ENCODE results near the gene SPAG16. TPM values are rescaled to one million over a fixed set of nuclear protein-coding genes. Genes with fewer than 3 reads are reported as not detected.
"Not testable (repeated sequence)": the region's sequence is repeated elsewhere in the genome, so short reads cannot be mapped to it uniquely, and the experiment has no call there.

Gene SPAG16
- total RNA-seq, 2 donors from 2014 or later: 8.2 to 9.0 TPM

DNA sequence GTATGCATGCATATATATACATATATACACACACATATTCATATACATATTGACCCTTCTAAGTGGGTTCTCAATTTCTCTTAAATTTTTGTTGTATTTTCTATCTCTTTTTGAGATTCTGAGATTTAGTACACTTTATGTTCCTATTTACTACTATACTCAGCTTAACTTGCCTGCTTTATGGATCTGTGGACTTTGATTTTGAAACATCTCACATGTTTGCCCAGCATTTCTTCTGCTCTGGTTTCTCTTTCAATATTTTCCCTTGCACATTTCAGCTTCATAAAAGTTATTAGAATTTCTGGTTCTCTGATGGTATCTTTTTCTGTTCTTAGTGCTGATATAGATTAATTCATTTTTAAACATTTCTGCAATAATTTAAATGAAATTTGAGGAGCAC lies 380.6 kb downstream of the SPAG16 start:
- no peak overlapping the region for H3K4me3 Mint-ChIP-seq
- ATAC-seq (replicated peaks in 1 of 2): no peak
- no peaks in the 10 kb centered on the region for H3K4me1 Mint-ChIP-seq (ENCODE audit: low read depth)
- peaks cover 4 to 6% of the 10 kb centered on the region in 2 donors for H3K9me3 Mint-ChIP-seq
- H3K27me3 Mint-ChIP-seq (ENCODE audit: low read depth): no peaks in the 10 kb centered on the region
- H3K27ac Mint-ChIP-seq: no peak overlapping the region
- peaks cover 0 to 2% of the 10 kb centered on the region in 2 donors for H3K36me3 Mint-ChIP-seq (ENCODE audit: insufficient read depth in 2 of 2)
- no peak for DNase-seq

DNA sequence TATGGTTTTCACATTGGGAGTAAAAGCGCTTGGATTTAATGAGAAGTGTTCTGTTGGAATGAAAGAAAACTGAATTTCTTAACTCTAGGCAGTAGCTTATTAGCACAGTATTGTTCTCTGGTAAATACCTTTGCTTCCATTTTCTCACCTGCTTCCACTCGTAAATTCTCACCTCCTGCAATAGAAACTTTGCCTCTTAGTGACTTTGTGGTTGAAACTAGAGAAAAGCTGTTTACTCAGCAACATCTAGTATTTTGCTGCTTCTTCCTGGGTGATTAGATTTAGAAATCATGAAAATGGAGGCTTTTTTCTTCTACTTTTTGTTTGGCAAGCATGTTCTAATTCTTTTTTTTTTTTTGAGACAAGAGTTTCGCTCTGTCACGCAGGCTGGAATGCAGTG lies 385.4 kb downstream of the SPAG16 start:
- Mint-ChIP-seq H3K36me3 (ENCODE audit: insufficient read depth in 2 of 2) (no peaks in the 10 kb centered on the region), H3K27me3 (ENCODE audit: low read depth) (no peaks in the 10 kb centered on the region), H3K4me1 (ENCODE audit: low read depth) (no peaks in the 10 kb centered on the region), H3K4me3 (no peak overlapping the region), H3K27ac (no peak overlapping the region), H3K9me3 (peaks cover 3 to 9% of the 10 kb centered on the region in 2 donors)
- no peak for DNase-seq
- ATAC-seq (replicated peaks in 1 of 2): no peak

DNA sequence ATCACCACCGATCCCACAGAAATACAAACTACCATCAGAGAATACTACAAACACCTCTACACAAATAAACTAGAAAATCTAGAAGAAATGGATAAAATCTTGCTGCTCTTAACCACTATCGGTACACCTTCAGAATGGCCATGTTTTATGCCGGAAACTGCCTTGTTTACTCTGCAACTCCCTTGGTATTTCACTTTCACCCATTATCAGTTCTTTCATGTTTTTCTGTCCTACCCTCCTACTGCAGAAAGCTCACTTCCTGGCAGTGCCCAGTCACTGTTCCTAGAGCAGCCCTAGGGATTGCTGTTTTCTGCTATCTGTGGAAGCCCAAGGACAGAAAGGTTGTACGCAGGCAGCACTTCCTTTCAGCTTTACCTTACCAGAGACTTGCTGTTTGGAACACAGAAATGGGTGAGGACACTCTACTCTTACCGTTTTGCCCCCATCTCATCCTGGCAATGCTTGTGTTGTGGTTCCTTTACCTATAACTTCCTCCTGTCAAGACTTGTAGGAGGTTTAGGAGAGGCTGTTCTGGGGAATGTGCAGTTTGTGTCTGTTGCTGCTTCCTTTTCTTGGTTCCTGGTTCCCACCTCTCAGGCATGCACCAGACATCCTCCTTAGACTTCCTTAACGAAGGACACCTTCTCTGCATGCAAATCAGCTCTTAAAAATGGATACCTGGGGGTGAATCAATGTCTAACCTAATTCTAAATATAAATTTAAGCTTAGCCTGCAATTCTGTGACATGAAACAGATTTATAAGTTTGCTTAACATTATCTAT lies 394.4 kb downstream of the SPAG16 start:
- Mint-ChIP-seq H3K4me1 (ENCODE audit: low read depth) (no peaks in the 10 kb centered on the region), H3K27me3 (ENCODE audit: low read depth) (no peaks in the 10 kb centered on the region), H3K27ac (no peak overlapping the region), H3K36me3 (ENCODE audit: insufficient read depth in 2 of 2) (no peaks in the 10 kb centered on the region), H3K9me3 (peaks cover 0 to 1% of the 10 kb centered on the region in 2 donors), H3K4me3 (no peak overlapping the region)
- DNase-seq (no peak), ATAC-seq (replicated peaks in 1 of 2) (no peak)

DNA sequence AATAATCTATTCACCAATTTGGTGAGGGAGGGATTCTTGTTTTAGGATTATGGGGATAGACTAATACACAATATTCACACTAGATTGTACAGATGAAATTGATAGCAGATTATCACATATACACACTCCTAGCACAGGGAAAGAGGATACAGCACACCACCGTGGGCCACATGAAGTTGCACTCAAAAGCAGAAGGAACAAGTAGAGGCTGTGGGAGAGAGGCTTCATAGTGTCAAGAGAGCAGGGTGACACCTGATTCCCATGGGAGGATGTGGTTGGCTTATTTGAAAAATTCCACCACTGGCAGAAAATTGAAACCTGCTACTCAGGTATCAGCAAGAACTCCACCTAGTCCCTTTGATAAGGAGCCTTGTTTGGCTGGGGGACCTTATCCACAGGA lies 395.6 kb downstream of the SPAG16 start:
- Mint-ChIP-seq H3K27me3 (ENCODE audit: low read depth) (no peaks in the 10 kb centered on the region), H3K9me3 (peaks cover 0 to 1% of the 10 kb centered on the region in 2 donors), H3K27ac (no peak overlapping the region), H3K4me3 (no peak overlapping the region), H3K4me1 (ENCODE audit: low read depth) (no peaks in the 10 kb centered on the region), H3K36me3 (ENCODE audit: insufficient read depth in 2 of 2) (no peaks in the 10 kb centered on the region)
- no peak for ATAC-seq (replicated peaks in 1 of 2)
- no peak for DNase-seq

- no peaks in the 10 kb centered on the region for H3K27me3 Mint-ChIP-seq (ENCODE audit: low read depth)
- H3K9me3 Mint-ChIP-seq: no peaks in the 10 kb centered on the region
- H3K4me3 Mint-ChIP-seq: no peak overlapping the region
- ATAC-seq (replicated peaks in 1 of 2) (no peak), DNase-seq (no peak)
- H3K36me3 Mint-ChIP-seq (ENCODE audit: insufficient read depth in 2 of 2): no peaks in the 10 kb centered on the region
- H3K27ac Mint-ChIP-seq: no peak overlapping the region
- no peaks in the 10 kb centered on the region for H3K4me1 Mint-ChIP-seq (ENCODE audit: low read depth)
Measured at GRCh38 chr2:213682276-213682675, 398.0 kb downstream of the SPAG16 start.

DNA sequence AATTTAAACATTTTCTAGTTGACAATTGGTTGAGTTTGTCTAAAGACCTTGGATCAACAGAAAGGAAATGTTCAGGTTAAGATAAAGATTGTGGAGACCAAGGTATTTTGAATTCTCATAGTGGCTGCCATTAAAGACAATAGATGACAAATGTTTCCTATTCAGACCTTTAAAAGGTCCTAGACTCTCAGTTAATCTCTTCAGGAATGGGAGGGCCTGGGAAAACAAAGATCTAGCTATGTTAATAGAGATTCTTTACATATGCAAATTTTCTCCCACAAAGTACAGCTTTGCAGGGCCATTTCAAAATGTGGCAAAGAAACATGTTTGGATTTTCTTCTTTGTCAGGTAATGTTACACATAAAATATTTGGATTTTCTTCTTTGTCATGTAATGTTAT lies 403.9 kb downstream of the SPAG16 start:
- no peaks in the 10 kb centered on the region for H3K36me3 Mint-ChIP-seq (ENCODE audit: insufficient read depth in 2 of 2)

DNA sequence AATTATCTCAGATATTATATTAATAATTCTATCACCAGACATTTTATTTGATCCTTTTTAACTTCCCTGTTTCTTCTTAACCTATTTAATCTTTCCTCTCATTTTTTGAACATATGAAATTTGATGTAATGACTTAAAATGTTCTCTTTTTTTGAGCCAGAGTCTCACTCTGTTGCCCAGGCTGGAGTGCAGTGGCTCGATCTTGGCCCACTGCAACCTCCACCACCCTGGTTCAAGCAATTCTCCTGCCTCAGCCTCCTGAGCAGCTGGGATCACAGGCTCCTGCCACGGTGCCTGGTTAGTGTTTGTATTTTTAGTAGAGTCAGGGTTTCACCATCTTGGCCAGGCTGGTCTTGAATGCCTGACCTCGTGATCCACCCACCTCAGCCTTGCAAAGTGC lies 404.6 kb downstream of the SPAG16 start:
- DNase-seq; H3K36me3 Mint-ChIP-seq (ENCODE audit: insufficient read depth in 2 of 2); H3K4me3 Mint-ChIP-seq; H3K27ac Mint-ChIP-seq; ATAC-seq (replicated peaks in 1 of 2); H3K27me3 Mint-ChIP-seq (ENCODE audit: low read depth); H3K9me3 Mint-ChIP-seq; H3K4me1 Mint-ChIP-seq (ENCODE audit: low read depth): not testable (repeated sequence)

More for the DNA sequence above, 403.9 kb downstream of the SPAG16 start:
- ATAC-seq (replicated peaks in 1 of 2) (no peak), DNase-seq (no peak)
- Mint-ChIP-seq H3K27ac (no peak overlapping the region), H3K27me3 (ENCODE audit: low read depth) (no peaks in the 10 kb centered on the region), H3K4me1 (ENCODE audit: low read depth) (no peaks in the 10 kb centered on the region), H3K4me3 (no peak overlapping the region), H3K9me3 (no peaks in the 10 kb centered on the region)

- no peaks in the 10 kb centered on the region for H3K4me1 Mint-ChIP-seq (ENCODE audit: low read depth)
- H3K4me3 Mint-ChIP-seq: no peak overlapping the region
- no peaks in the 10 kb centered on the region for H3K36me3 Mint-ChIP-seq (ENCODE audit: insufficient read depth in 2 of 2)
- no peak overlapping the region for H3K27ac Mint-ChIP-seq
- no peaks in the 10 kb centered on the region for H3K9me3 Mint-ChIP-seq
- ATAC-seq (replicated peaks in 1 of 2): no peak
- DNase-seq: no peak
- no peaks in the 10 kb centered on the region for H3K27me3 Mint-ChIP-seq (ENCODE audit: low read depth)
Measured at GRCh38 chr2:213689585-213689984, 405.3 kb downstream of the SPAG16 start.

GRCh38 chr2:213691351-213691750 lies 407.1 kb downstream of the SPAG16 start:
- DNase-seq: no peak
- Mint-ChIP-seq H3K27me3 (ENCODE audit: low read depth) (no peaks in the 10 kb centered on the region), H3K4me3 (no peak overlapping the region), H3K36me3 (ENCODE audit: insufficient read depth in 2 of 2) (no peaks in the 10 kb centered on the region), H3K27ac (no peak overlapping the region), H3K9me3 (no peaks in the 10 kb centered on the region), H3K4me1 (ENCODE audit: low read depth) (no peaks in the 10 kb centered on the region)
- ATAC-seq (replicated peaks in 1 of 2): no peak

GRCh38 chr2:213696442-213696841 lies 412.2 kb downstream of the SPAG16 start:
- no peak for DNase-seq
- ATAC-seq (replicated peaks in 1 of 2): no peak
- H3K27me3 Mint-ChIP-seq (ENCODE audit: low read depth): no peaks in the 10 kb centered on the region
- no peaks in the 10 kb centered on the region for H3K9me3 Mint-ChIP-seq
- H3K36me3 Mint-ChIP-seq (ENCODE audit: insufficient read depth in 2 of 2): no peaks in the 10 kb centered on the region
- H3K4me3 Mint-ChIP-seq: no peak overlapping the region
- no peak overlapping the region for H3K27ac Mint-ChIP-seq
- H3K4me1 Mint-ChIP-seq (ENCODE audit: low read depth): no peaks in the 10 kb centered on the region

- not testable (repeated sequence) for H3K27me3 Mint-ChIP-seq (ENCODE audit: low read depth); DNase-seq; H3K27ac Mint-ChIP-seq; H3K9me3 Mint-ChIP-seq; H3K4me1 Mint-ChIP-seq (ENCODE audit: low read depth); ATAC-seq (replicated peaks in 1 of 2); H3K36me3 Mint-ChIP-seq (ENCODE audit: insufficient read depth in 2 of 2); H3K4me3 Mint-ChIP-seq
Measured at GRCh38 chr2:213701365-213701764, 417.1 kb downstream of the SPAG16 start.

DNA sequence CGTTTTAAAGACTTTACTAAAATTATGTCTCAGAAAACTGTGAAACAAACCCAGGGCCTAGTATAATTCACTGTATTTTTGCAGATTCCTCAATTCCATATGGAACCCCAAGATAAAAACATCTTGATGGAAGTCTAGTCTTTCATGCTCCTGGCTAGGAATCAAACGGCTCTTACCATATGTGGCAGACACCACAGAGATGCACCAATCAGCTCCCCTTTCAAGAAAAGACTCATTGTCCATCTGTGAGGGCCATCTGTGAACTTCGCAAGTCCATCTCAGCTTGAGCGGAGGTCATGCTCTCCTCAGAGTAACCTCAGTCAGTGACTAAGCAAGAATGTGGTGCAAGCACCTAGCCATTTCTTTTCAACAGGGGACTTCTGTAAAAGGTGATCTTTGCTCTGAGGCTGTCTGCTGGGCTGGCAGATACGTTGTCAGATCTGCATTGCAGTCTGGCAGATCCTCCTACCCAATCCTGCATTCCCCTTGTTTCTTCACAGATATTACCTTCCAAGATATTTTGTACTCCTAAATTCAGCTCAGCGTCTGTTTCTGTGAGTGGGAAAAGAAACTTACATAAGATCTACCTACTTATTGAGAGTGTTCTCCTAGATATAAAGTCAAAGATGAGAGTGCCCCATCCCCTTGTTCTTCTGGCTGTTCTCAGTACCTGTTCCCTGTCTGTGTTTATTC lies 419.3 kb downstream of the SPAG16 start:
- H3K36me3 Mint-ChIP-seq (ENCODE audit: insufficient read depth in 2 of 2): no peaks in the 10 kb centered on the region
- H3K27ac Mint-ChIP-seq: no peak overlapping the region
- no peak overlapping the region for H3K4me3 Mint-ChIP-seq
- DNase-seq (no peak), ATAC-seq (replicated peaks in 1 of 2) (no peak)
- peaks cover 2 to 6% of the 10 kb centered on the region in 2 donors for H3K9me3 Mint-ChIP-seq
- H3K27me3 Mint-ChIP-seq (ENCODE audit: low read depth): no peaks in the 10 kb centered on the region
- no peaks in the 10 kb centered on the region for H3K4me1 Mint-ChIP-seq (ENCODE audit: low read depth)

DNA sequence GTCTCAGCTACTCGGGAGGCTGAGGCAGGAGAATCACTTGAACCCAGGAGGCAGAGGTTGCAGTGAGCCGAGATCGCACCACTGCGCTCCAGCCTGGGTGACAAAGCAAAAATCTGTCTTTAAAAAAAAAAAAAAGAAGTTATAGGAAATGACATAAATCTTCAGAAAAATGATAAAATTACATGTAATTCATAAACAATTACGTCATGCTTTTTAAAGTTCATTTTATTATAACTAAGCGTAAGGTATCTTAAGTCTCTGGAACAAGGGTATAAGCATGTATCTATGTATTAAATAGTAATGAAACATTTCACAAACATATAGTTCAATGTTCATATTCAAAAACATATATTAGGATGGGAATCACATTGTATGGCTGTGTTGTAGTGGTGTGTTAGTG lies 425.9 kb downstream of the SPAG16 start:
- H3K27me3 Mint-ChIP-seq (ENCODE audit: low read depth): no peaks in the 10 kb centered on the region
- no peaks in the 10 kb centered on the region for H3K36me3 Mint-ChIP-seq (ENCODE audit: insufficient read depth in 2 of 2)
- DNase-seq (no peak), ATAC-seq (replicated peaks in 1 of 2) (no peak)
- H3K4me3 Mint-ChIP-seq: no peak overlapping the region
- H3K4me1 Mint-ChIP-seq (ENCODE audit: low read depth): no peaks in the 10 kb centered on the region
- no peak overlapping the region for H3K27ac Mint-ChIP-seq
- H3K9me3 Mint-ChIP-seq: peaks cover 0 to 2% of the 10 kb centered on the region in 2 donors

GRCh38 chr2:213718411-213718810 lies 434.1 kb downstream of the SPAG16 start:
- not testable (repeated sequence) for DNase-seq; ATAC-seq (replicated peaks in 1 of 2); H3K27ac Mint-ChIP-seq; H3K4me3 Mint-ChIP-seq; H3K36me3 Mint-ChIP-seq (ENCODE audit: insufficient read depth in 2 of 2); H3K27me3 Mint-ChIP-seq (ENCODE audit: low read depth); H3K4me1 Mint-ChIP-seq (ENCODE audit: low read depth); H3K9me3 Mint-ChIP-seq
